ENCODE measurements around the gene RCCD1. TPM values are rescaled to one million over a fixed set of nuclear protein-coding genes. Genes with fewer than 3 reads are reported as not detected.

Gene RCCD1
- total and polyA plus RNA-seq, 2 of the 8 experiments (the other 6 are each of a cell fraction or from before 2014, with no cell fraction given): 9.9 to 18.8 TPM

DNA sequence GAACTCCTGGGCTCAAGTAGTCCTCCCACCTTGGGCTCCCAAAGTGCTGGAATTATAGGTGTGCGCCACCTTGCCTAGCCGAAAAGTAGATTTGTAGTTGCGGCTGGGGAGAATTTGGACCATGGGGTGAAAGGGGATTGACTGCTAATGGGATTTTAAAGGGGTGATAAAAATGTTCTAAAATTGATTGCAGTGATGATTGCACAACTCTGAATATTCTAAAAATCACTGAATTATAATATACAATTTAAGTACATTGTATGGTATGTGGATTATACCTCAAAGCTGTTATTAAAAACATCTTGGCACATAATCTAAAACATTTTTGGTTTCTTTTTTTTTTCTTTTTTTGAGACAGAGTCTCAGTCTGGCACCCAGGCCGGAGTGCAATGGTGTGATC, 35.8 kb downstream of the RCCD1 start:
- H3K18ac ChIP-seq (ENCODE audit: extremely low read depth, low read length): no peak overlapping the region
- no peak overlapping the region for H3K27ac ChIP-seq (ENCODE audit: low read depth, low read length)
- no peak overlapping the region for H2AFZ ChIP-seq (ENCODE audit: low read length)
- no peak overlapping the region for H3K23ac ChIP-seq (ENCODE audit: insufficient read length)
- peaks cover 6% of the 10 kb centered on the region for H3K79me1 ChIP-seq (ENCODE audit: low read depth, low read length)
- no peak for TF ChIP-seq CHD2 (IDR thresholded peaks at IDR 0.05; ENCODE audit: low read length)
- TF ChIP-seq CBX8 (IDR thresholded peaks at IDR 0.05; ENCODE audit: borderline replicate concordance, low read depth, low read length): no peak
- no peak for TF ChIP-seq JUND (IDR thresholded peaks at IDR 0.05; ENCODE audit: low read length)
- no peak for TF ChIP-seq TAF1 (IDR thresholded peaks at IDR 0.05; ENCODE audit: low read depth, low read length)
- no peak for TF ChIP-seq SUZ12 (IDR thresholded peaks at IDR 0.05; ENCODE audit: low read length)
- H3K4me1 ChIP-seq (replicated peaks in 1 of 4; ENCODE audit: control insufficient read depth in 3 of 4, insufficient read depth in 4 of 4, low read length in 3 of 4): peaks cover 0 to 4% (median 2%) of the 10 kb centered on the region in 4 experiments; a peak in 1 of 7 replicates
- no peak overlapping the region; the same call in 1 of the 2 replicates for H4K8ac ChIP-seq (ENCODE audit: extremely low read depth, insufficient read depth, low read length)
- ChIA-PET CTCF (ENCODE audit: partially characterized antibody) (interaction anchor here (1.0 to 2.2 kb wide), 4 partner anchors 8 to 67 kb away, joined by 3 to 5 read pairs (median 3); partner anchors contain the start of gene UNC45A), POLR2A (ENCODE audit: partially characterized antibody) (interaction anchor here (0.5 to 0.6 kb wide), 2 partner anchors 159 to 572 kb away, joined by 3 to 5 read pairs; no protein-coding TSS in a partner anchor)
- no peak overlapping the region for H3K4ac ChIP-seq (replicated peaks; ENCODE audit: insufficient read length, low read depth, low read length)
- H2BK120ac ChIP-seq (replicated peaks; ENCODE audit: low read depth, low read length): no peak overlapping the region
- no peak overlapping the region for H3K56ac ChIP-seq (replicated peaks; ENCODE audit: insufficient read length, low read depth, low read length)
- H3K9ac ChIP-seq (replicated peaks in 1 of 4; ENCODE audit: extremely low read depth in 1 of 4, low read depth in 3 of 4, low read length in 3 of 4): no peak overlapping the region
- H3K79me2 ChIP-seq (ENCODE audit: control insufficient read depth in 1 of 2, insufficient read depth in 2 of 2, low read length in 2 of 2): peaks cover 38 to 90% of the 10 kb centered on the region in 2 experiments
- H2BK20ac ChIP-seq (ENCODE audit: low read length): no peak overlapping the region
- H2BK15ac ChIP-seq (ENCODE audit: low read length): no peak overlapping the region
- WGBS, 2 experiments (ENCODE audit: extremely low coverage in 1 of 2, insufficient coverage in 1 of 2, insufficient read length in 1 of 2, insufficient replicate concordance in 2 of 2, low coverage in 1 of 2, low lambda C conversion rate in 2 of 2, missing lambda C conversion rate in 1 of 2): 97% methylated on average over 4 of the region's 4 CpGs; no CpG with 5 or more reads in 1 of the 2 experiments
- H3K4me3 ChIP-seq (ENCODE audit: extremely low read depth in 1 of 4, insufficient read depth in 2 of 4, low read depth in 3 of 4, low read length in 4 of 4): no peak overlapping the region
- no peak for DNase-seq (ENCODE audit: low read depth in 1 of 2, low spot score in 2 of 2)
- H3K27me3 ChIP-seq (replicated peaks in 1 of 4; ENCODE audit: control insufficient read depth in 3 of 4, extremely low read depth in 1 of 4, insufficient read depth in 3 of 4, low read length in 3 of 4): no peaks in the 10 kb centered on the region
- H2BK12ac ChIP-seq (ENCODE audit: low read depth, low read length): no peak overlapping the region
- H3K4me2 ChIP-seq (ENCODE audit: insufficient read depth in 1 of 2, low read depth in 2 of 2, low read length in 2 of 2): no peak overlapping the region
- no peaks in the 10 kb centered on the region for H3K9me3 ChIP-seq (ENCODE audit: insufficient read depth in 2 of 2, low read depth in 1 of 2, low read length in 1 of 2)
- peaks cover 13 to 14% of the 10 kb centered on the region in 2 experiments for H4K20me1 ChIP-seq (replicated peaks in 1 of 2; ENCODE audit: control insufficient read depth in 1 of 2, insufficient read depth in 2 of 2, low read length in 2 of 2)
- no peaks in the 10 kb centered on the region for H3K36me3 ChIP-seq (ENCODE audit: control insufficient read depth in 2 of 4, insufficient read depth in 4 of 4, low read length in 3 of 4)
- H4K5ac ChIP-seq (ENCODE audit: insufficient read length, low read depth, low read length): no peak overlapping the region
- H3K23me2 ChIP-seq (ENCODE audit: low read depth, low read length): peaks cover 8% of the 10 kb centered on the region
- no peak overlapping the region for H4K91ac ChIP-seq (replicated peaks; ENCODE audit: insufficient read length, low read length)
- H2AK5ac ChIP-seq (ENCODE audit: low read depth, low read length): no peak overlapping the region
- no peak overlapping the region for H2BK5ac ChIP-seq (ENCODE audit: low read depth, low read length)
- no peak overlapping the region for H3K14ac ChIP-seq (ENCODE audit: insufficient read length)
- FAIRE-seq: no peak

Measured in H1 (cell line).